DMS79 (cell line): ENCODE measurements around the gene NR2F1-AS1.
"Not testable (repeated sequence)": the region's sequence is repeated elsewhere in the genome, so short reads cannot be mapped to it uniquely, and the experiment has no call there.

Experiments used
- DNase-seq: peaks from one replicate; lab custom pipeline; 2025; lab: John Stamatoyannopoulos, UW

Gene NR2F1-AS1

DNA sequence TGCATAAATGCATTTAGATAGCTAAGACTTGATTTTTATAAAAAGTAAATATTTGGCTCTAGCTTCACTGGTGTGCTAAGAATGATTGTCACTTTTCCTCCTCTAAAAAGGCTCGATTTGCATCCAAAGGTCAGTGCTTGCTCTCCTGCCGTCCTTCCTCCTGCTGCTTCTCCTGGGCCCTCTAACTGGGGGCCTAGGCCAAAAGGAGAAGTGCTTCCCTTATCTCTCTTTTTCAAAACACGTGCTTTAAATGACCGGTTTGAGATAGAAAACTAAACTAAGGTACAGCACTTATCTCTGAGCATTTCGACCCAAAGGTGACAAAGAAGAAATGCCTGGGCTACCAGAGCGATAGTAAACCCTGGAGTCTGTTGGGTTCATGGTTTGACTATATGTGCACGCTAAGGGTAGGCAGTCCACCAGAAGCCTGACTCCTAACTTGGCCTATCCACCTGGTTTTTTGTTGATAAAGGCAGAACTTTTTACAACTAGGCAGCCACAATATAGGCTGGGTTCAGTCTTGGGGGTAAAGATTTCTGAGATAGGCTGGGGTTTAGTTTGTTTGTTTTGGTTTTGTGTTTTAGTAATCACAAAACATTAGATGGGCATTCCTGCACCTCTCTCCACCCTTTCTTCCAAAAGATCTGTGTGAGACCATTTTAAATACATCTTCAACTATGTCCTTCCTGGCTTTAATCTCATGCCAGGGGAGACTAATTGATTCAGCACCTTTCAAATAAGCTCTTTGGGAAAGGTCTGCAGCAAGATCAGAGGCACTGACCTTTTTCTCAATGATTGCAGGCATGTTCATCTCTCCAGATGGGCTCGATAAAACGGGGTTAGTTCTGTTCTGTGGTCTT lies 3.8 kb downstream of the NR2F1-AS1 start:
- no peak for DNase-seq

DNA sequence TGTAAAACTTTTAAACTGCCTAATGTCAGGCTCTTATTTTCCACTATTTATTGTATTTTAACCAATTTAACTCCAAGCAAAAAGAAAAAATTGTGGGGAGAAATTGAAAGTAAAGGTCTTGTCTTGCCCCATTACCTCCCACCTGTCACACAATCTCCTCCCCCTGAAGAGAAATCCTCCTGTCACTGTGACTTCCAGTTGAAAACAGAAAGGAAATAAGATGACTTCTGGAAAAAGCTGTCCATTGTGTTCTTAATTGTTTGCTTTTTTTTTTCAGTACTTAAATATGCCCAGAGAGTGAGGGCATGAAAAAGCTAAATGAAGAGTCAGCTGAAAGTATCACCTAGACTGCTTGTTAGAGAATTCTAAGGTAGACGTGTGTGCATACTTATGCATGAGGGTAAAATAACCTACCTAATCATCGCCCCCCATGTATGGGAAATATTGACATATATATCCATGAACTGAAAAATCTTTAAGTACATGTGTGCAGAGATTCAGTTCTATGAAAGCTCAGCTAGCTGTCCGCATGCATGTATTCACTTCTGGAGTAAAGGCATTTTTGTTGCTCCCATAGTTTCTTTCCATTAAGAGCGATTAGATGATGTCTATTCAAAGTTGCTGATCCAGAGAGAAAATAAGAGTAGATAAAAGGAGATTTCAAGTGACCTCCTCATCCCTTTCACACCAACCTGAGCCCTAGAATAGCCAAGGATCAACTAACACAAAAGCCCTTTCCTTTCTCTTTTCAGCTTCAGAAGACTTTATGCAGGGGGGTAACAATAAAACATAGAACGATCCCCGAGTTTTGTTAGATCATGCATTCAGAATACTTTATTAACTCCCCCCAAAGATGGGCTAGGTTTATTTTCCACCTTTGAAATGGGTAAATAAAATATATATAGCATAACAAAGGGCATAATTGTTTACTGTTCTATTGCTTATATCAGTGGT lies 5.3 kb downstream of the NR2F1-AS1 start:
- DNase-seq, result no peak

DNA sequence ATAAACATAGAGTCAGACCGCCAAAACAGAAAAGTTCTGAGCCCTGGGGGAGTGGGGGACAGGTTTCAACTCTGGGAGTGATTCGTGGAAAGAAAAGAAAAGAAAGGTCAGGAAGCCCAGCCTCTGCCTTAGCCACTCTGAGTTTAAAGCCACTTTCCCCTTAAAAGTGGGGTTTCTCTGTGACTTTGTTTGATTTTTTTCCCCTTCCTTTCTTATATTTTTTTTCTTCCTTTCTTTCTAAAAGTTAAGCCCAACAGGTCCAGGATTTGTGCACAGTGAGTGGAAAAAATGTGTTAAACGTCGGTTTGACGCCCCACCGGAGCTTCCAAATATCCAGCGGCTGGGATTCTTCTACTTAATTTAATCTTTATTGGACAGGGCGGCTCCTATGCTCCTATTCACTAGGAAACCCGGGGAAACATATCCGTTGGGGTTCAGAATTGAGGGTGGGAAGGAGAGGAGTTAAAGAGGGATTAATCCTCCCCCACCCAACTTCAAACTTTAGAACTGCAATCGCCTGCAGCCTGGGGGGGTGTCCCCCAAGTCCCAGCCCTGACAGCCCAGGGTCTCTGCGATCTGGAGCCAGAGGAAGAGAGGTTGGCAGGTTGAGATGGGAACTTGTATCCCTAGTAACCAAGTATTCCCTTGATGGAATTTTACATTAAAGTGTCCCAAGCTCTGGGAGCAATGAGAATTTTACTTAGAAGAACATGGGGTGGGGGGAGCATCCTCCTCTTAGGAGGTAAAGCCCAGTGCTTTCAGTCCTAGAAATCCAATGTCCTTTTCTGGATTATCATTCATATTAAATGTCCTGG lies 6.3 kb downstream of the NR2F1-AS1 start:
- DNase-seq, result no peak

DNA sequence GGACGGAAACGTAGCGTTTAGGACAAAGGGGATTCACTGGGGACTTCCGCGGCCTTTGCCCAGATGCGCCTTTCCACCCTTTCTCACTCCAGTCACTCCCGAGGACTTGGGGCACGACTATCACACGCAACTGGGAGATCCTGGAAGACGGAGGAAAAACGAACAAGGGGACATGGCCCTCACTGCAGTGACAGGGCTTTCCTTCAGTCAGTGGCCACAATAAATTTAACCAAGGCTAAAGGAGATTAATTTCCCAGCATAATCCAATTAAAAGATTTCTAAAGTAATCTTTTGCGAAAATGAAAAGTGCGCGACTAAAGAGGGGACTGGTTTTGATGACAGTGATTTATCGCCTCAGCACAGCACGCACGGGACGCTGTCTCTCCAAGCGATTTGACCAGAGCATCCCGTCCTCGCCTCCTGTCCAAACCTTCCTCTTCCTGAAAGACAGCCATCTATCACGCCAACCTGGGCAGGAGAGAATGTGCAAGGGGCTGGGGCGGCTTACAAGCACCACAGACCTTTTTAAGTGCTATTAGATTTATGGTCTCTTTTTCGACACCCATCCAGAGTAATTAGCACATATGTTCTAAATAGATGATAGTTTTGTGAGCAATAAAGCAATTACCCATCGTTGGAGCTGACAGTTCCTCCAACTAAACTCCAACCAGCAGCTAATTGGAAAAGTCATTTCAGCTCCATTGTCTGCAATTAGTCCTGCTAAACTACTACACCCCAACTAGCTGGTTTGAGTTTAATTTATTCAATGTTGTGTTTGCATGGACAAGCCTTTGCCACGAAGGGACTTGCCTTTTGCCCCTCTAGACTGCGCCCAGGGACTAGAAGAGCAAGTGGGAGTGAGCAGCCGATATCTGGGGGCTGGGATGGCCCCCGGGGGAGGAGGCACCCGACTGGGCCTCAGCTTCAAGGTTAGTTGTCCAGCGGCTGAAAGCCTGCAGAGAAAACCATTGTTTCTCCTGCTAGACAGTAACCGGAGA lies 7.4 kb downstream of the NR2F1-AS1 start:
- no peak for DNase-seq

DNA sequence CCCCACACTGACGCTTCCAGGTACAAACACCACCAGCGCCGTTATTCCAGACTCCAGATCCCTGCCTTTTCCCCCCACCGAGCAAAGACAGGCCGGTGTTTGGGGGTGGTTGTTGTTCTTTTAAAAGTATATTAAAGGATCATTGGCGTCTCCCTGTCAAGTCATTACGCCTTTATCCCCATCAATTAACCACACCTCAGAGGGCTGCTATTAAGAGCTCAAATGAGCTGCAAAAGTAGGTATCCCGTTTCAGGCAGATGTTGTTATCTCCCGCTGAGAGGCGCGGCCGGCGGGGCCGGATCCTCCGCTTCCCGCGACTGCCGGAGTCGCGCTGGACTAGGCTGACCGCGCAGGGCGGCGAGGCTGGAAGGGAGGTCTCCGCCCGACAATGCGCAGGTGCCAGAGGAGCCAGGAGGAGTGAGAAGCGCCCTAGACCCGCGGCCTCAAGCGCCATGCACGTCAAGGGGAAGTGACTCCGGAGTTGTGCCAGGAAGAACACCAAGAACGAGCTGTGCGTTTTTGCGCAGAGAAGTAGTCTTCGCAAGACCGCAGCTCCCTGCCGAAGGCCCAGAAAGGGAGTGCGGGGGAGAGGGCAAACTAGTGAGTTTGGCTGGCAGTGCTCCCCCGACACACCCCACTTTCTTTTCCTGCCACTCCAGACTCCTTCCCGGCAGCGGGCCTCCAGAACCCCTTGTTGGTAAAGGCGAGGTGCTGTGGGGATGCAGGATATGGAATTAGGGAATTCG lies 8.2 kb downstream of the NR2F1-AS1 start:
- DNase-seq, result no peak

DNA sequence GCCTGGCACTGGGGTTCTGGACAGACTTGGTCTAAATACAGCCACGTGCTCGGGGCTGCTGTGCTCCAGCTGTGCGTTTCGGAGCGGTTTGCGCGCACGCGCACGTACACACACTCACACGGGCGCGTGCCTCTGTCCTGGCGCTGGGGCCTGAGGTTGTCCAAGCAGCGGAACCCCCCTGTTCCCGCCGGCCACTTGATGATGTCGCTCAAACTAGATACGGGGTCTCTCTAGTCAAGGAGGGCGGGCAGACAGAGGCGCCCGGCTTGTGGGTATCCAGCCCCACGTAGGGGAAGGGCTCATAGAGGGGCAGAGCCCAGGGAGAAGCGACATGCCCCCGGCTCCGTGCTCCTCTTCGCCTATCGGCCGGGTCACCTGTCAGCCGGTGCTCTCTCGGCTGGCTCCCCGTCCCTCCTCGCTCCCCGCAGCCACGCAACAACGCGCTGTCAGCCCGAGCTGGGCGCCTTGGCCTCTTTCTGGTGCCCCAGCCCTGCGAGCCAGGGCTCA lies 8.9 kb downstream of the NR2F1-AS1 start:
- no peak for DNase-seq

DNA sequence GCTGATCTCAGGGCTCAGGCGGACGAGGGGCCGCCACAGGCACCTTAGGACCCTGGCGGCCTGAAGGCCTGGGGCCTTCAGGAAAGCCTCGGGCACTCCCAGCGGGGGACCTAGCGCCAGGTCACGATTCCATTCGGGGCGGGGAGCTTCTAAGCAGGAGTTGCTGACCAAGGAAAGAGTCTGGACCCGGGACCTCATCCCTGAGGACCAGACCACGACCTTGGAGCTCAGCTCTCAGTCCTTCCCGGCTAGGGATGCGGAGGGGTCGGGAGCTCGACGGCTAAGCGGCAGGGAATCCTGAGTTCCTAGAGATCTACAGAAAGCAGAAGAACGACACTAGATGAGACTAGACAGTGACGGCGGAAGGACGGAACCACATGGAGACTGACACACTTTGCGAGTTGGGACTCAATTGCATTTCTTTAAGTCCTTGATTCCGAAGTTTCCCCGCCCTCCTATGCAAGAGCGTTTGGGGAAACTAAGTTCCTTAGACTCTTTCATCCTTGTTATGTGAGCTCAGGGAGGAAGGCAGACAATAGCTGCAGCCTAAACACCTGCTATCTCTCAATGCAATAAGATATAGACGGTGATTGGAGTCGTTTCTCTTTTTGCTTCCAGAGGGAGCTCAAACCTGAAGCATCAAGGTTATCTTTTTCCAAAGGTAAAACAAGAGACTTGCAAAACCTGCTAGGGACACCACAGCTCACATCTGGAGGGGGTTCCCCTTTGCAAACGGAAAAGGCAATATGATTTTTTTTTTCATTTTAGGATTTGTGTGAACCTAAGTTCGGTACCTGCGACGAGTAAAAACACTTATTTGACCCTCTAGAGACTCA lies 9.7 kb downstream of the NR2F1-AS1 start:
- DNase-seq, result no peak

DNA sequence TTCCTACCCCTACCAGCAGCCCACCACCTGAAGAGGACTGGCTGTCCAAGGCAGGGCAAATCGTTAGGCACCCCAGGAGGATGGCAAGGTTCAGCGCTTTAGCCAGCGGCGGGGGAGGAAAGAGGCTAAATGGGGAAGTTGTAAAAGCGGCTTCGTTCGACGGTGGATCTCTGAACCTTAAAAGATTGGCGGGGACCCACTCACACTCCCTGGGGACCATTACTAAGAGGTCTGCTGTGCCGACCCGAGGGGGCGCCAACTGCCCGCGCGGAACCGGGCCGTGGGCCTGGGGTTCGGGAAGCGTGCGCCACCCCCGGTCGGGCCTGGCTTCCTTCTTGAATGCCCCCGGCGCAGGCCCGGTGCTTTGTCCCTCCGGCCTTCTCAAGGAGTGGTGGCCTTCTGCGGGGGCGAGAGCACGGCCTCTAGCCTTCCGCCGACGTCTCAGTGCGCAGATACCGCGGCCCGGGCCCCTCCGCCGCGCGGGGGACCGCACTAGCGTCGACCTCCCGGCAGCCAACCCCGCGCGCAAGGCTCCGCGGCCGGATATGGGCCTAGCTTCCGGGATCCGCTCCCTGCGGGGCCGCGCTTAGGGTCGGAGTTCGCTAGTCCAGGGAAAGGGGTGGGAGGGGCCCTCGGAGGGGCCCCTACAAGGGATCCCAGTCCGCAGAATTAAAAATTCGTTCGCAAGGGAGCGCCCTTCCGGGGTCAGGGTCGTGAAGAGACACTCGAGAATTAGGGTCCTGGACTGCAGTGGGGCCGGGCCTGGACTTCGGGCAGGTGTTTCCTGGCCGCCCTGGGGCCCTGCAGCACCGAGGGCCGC lies 10.5 kb downstream of the NR2F1-AS1 start:
- no peak for DNase-seq

DNA sequence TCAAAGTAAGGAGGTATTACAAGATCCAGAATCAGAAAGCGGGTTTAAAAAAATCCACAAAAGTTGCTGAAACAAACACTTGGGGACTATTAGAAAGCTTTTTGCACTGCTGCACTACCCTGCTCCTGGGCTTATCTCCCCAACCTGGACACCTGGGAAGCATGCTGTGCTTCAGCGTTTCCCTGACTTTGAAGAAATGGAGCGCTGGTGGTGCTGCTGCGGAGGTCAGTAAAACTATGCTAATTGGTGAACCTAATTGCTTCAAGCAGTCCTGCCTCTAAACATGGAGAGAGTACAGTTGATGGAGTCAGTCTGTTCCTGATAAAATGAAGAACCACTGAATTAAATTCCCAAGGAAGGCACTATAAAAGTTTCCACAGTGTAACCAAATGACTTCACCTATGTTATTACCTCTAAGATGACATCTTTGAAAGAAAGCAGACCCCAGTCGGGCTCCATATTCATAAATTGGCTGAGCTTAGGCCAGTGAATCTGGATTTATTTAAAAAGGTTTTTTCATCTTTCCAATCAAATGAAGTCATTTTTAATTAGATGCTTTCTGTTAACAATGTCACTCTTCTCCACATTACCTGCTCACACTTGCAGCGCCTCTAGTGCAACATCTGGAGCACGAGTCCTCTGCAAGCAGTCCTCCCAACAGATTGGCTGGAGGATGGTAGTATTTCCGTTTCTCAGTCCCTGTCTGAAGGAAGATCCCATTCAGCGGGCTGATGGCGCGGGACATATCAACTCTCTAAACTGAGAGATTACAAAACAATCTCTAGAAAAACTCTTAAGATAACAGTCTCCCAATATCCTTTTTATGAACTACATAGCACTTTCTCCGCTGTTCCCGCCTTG lies 11.5 kb downstream of the NR2F1-AS1 start:
- no peak for DNase-seq

DNA sequence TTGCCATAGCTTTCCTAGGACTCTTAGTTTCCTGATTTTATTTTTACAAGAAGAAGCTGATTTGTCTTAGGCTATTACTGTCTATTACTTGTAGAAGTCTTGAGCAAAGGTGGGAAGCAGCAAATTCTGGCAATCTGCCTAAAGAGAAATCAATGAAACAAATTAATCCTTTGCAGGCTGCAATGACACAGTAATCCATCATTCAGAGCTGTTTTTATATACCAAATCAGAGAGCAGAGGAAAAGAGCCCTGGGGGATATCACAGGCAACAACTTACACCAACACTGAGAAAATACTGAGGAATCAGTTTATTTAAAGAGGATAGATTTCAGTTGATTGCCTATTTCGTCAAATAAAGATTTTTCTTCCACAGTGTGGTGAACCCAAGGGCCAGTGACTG lies 13.6 kb downstream of the NR2F1-AS1 start:
- DNase-seq, result no peak

DNA sequence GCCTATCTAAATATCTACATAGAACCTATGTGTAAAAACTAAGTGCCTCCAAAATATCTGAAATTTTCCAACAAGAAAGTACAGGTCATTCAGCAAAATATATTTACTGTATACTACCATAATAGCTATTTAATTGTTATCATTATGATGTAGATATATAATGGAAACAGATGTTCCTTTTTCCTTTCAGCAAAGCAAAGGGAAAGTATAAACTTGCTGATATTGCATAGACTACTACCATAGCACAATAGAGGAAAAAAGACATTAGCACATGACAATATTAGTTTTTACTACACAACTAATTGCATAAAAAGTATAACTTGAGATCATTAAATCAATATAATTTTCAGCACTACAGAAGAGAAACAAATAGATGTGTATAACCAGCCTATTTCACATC lies 14.9 kb downstream of the NR2F1-AS1 start:
- DNase-seq, result no peak

DNA sequence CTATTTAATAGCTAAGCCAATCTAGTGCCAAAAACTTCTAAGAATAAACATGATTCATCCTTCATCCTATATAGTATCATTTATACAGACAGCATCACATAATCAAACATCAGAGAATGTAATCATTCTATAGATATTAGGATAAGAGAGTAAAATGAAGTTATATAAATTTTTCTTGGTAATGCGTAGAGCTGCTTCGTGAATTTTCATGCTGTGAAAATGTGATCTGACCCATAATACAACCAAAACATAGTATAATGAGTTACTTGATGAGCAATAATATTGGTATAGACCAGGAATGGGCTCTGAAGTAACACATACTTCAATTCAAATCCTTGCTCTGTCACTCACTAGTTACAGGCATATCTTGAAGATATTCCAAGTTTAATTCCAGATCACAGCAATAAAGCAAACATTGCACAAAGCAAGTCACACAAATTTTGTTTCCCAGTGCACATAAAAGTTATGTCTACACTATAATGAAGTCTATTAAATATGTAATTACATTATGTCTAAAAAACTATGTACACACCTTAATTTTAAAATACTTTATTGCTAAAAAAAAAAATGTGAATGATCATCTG lies 23.9 kb downstream of the NR2F1-AS1 start:
- no peak for DNase-seq

DNA sequence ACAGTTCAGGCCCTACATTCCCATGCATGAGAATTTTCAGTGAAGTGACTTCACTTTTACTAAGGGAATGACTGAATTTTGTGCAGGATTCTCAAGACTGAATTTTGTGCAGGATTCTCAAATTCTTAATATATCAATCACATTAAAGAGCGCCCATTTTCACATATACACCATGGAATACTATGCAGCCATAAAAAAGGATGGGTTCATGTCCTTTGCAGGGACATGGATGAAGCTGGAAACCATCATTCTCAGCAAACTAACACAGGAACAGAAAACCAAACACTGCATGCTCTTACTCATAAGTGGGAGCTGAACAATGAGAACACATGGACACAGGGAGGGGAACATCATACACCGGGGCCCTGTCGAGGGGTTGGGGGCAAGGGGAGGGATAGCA lies 31.4 kb downstream of the NR2F1-AS1 start:
- not testable (repeated sequence) for DNase-seq

DNA sequence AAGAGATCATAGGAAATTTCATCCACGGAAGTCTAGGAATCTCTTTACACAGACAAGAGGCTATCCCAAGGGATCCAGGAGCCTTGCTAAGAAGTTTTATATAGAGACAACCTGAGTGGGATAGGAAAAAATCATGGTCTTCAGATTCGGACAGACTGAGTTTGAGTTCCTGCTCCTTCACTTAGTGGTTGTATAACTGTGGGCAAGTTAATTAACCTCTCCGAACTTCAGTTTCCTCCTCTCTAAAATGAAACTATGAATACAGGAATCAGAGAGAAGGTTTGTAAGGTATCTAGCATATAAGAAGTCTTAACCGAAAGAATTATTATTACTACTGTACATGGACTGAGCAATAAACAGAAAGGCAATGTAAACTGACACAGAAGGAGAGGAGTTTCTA lies 35.1 kb downstream of the NR2F1-AS1 start:
- DNase-seq, result no peak

DNA sequence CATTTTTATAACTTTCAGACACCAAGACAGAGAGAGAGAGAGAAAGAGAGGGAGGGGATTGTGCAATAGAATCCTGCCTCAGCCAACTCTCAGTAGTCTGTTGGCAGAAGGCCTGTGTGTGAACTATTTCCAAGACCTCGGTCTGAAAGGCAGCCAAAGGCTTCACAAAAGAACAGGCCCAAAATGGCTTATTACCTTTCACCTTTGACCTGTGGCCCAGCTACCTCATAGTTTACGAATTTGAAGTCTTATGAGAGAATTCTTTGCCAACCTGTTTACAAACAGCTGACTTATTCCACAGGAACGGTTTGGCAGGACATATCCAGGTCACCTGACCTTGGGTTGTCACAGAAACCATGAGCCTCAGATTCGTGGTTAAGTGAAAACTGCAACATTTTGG lies 48.6 kb downstream of the NR2F1-AS1 start:
- DNase-seq, result no peak

DNA sequence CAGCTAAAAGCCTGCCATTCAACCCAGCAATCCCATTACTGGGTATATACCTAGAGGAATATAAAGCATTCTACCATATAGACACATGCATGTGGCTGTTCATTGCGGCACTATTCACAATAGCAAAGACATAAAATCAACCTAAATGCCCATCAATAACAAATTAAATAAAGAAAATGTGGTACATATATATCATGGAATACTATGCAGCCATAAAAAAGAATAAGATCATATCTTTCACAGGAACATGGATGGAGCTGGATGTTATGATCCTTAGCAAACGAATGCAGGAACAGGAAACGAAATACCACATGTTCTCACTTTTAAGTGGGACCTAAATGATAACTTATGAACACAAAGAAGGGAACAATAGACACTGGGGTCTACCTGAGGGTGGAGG lies 59.2 kb downstream of the NR2F1-AS1 start:
- DNase-seq, result not testable (repeated sequence)

DNA sequence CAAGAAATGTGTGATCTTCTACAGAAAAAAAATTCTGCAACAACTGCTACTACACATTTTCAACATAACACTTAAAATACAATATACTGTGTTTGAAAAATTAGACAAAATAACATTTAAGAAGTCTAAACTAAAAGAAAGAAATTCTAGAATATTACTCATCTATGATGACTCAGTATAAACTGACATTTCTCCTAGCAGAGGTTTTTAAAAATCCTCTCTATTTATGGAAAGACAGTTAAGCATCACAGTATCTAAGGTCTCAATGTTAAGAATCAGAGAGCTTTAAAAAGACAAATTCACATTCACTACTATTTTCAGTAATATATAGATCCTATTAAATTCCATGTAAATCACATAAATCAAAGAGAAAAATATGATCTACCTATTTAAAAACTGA lies 61.3 kb downstream of the NR2F1-AS1 start:
- DNase-seq, result no peak
